ENCODE results near the gene IQSEC3. TPM values are rescaled to one million over a fixed set of nuclear protein-coding genes. Genes with fewer than 3 reads are reported as not detected.
"Not testable (repeated sequence)": the region's sequence is repeated elsewhere in the genome, so short reads cannot be mapped to it uniquely, and the experiment has no call there.

Gene IQSEC3
- total RNA-seq, 1 donor from 2014 or later = 8.8 TPM

DNA sequence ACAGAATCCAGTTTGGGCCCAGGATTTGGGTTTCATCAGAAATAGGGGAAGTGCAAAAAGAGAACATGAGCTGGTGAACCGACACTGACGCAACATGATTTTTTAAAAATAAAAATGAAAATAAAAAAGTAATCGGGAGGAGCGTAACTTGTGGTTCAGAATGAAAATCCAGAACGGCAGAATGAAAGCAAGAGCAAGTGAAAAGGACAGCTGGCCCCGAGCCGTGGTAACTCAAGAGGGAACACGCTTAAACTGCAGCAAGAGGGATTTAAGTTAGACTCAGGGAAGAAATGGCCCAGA, 145.8 kb downstream of the IQSEC3 start:
- TF ChIP-seq, protein P1, sequence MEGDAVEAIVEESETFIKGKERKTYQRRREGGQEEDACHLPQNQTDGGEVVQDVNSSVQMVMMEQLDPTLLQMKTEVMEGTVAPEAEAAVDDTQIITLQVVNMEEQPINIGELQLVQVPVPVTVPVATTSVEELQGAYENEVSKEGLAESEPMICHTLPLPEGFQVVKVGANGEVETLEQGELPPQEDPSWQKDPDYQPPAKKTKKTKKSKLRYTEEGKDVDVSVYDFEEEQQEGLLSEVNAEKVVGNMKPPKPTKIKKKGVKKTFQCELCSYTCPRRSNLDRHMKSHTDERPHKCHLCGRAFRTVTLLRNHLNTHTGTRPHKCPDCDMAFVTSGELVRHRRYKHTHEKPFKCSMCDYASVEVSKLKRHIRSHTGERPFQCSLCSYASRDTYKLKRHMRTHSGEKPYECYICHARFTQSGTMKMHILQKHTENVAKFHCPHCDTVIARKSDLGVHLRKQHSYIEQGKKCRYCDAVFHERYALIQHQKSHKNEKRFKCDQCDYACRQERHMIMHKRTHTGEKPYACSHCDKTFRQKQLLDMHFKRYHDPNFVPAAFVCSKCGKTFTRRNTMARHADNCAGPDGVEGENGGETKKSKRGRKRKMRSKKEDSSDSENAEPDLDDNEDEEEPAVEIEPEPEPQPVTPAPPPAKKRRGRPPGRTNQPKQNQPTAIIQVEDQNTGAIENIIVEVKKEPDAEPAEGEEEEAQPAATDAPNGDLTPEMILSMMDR (IDR thresholded peaks at IDR 0.05; ENCODE audit: unreplicated experiment) = no peak
- peaks cover 76% of the 10 kb centered on the region for H3K27me3 Mint-ChIP-seq (ENCODE audit: low read depth)
- peaks cover 13% of the 10 kb centered on the region for H3K4me1 Mint-ChIP-seq
- H3K27ac Mint-ChIP-seq = no peak overlapping the region
- H3K4me3 Mint-ChIP-seq = no peak overlapping the region
- no peaks in the 10 kb centered on the region for H3K9me3 Mint-ChIP-seq
- no peaks in the 10 kb centered on the region for H3K36me3 Mint-ChIP-seq
- no peak for DNase-seq (ENCODE audit: low spot score in 2 of 2, unreplicated experiment in 2 of 2)

DNA sequence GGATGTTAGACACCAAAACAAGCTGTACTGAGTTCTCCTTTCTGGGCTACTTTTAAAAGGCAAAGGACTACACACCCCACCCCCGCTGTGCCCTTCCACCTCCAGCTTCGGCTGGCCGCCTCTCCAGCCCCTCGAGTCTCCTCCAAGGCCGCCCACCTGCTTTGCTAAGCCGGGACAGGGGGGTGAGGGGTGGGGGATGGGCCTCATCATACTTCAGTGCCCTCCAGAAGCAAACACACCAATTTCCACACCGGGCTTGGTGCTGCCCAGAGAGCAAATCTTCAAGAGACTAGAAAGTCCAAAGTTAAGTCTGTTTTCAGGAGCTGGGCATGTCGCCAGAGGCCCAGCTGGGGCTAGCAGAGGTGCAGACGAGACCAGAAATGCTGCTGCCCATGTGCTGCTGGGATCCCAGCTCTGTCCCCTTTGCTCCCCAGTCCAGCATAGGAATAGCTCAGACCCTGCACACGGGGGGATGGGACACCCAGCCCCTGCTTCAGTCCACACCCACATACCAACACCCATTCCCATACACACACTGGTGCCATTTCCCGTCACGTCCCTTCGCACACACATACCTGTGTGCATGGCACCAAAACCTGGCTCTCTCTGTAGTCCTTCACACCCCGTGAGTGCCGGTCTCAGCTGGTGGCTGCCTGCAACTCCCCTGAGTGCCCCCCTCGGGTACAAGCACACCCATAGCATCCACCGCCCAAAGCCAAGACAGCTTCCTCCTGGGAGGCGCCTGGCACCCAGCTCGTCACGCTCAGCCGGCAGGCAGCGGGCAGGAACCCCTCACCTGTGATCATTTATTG, 146.4 kb downstream of the IQSEC3 start:
- Mint-ChIP-seq H3K4me1 (peaks cover 13% of the 10 kb centered on the region), H3K36me3 (no peaks in the 10 kb centered on the region), H3K9me3 (no peaks in the 10 kb centered on the region), H3K27ac (peak overlapping the region; percentile 8), H3K4me3 (no peak overlapping the region), H3K27me3 (ENCODE audit: low read depth) (peaks cover 72% of the 10 kb centered on the region)
- TF ChIP-seq, protein P1 (IDR thresholded peaks at IDR 0.05; ENCODE audit: unreplicated experiment) = no peak
- DNase-seq (ENCODE audit: low spot score in 2 of 2, unreplicated experiment in 2 of 2) = no peak

DNA sequence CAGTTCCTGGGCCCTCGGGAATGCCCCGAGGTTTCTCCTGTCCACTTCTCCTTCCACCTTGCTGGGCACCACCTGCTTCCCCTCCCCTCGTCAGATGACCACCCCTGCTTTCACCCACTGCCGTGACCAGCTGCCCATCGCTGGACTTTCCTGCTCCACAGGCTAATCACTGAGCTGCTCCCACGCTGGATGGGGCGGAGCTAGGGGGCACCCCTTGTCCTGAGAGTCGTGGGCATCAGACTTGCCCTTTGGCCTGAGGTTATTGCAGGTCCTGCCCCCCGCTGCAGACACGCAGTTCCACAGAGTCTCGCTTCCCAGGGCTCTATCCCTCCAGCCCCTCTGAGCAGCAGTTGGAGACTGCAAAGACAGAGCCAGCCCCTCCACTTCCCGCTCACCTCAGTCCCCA, 147.0 kb downstream of the IQSEC3 start:
- Mint-ChIP-seq H3K4me3 (no peak overlapping the region), H3K36me3 (no peaks in the 10 kb centered on the region), H3K27ac (peak overlapping the region; percentile 8), H3K4me1 (peaks cover 13% of the 10 kb centered on the region), H3K9me3 (no peaks in the 10 kb centered on the region), H3K27me3 (ENCODE audit: low read depth) (peaks cover 66% of the 10 kb centered on the region)
- TF ChIP-seq, protein P1 (IDR thresholded peaks at IDR 0.05; ENCODE audit: unreplicated experiment) = no peak
- DNase-seq (ENCODE audit: low spot score in 2 of 2, unreplicated experiment in 2 of 2) = no peak

DNA sequence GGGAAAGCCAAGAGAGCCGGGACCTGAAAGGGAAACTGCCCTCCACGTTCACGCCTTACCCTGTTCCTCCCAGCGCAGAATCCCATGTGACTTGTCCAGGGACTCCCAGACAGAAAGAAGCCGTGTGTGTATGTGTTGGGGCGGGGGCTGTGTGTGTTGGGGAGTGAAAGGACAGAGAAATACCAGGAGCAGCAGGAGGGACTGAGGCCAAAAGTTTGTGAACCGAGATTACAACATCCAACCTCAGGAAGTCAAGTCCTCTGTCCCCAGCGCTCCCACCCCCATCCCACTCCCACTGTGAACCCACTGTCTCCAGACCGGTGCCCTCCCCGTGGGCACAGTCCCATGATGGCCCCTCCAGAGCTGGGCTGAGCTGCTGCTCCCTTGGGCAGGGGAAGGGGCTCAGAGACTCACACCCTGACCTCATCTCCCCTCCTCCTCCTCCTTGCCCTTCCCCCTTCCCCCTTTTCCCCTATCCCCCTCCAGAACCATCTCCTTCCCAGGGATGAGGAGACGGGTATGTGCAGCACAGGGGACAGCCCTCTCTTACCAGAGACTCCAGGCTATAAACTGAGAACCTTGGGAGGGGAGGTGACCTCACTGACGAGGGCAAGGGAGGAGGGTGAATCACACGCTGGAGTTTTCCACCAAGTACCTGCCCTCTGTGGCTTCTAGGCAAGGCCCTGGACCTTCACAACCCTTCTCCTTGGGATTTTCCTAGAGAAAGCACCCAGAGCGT, 147.6 kb downstream of the IQSEC3 start, which contains the start of gene SLC6A12:
Gene SLC6A12, minus strand, starts transcription at position 155 of the 739 bp plus-strand sequence. CDS start 4,171 bp downstream, outside the sequence.
- Mint-ChIP-seq H3K27me3 (ENCODE audit: low read depth) (peaks cover 63% of the 10 kb centered on the region), H3K27ac (peak within 1 kb of the TSS; percentile 8), H3K9me3 (no peaks in the 10 kb centered on the region), H3K36me3 (no peaks in the 10 kb centered on the region), H3K4me3 (no peak within 1 kb of the TSS), H3K4me1 (peaks cover 14% of the 10 kb centered on the region)
- TF ChIP-seq, protein P1 (IDR thresholded peaks at IDR 0.05; ENCODE audit: unreplicated experiment) = no peak
- DNase-seq (ENCODE audit: low spot score in 2 of 2, unreplicated experiment in 2 of 2) = no peak

DNA sequence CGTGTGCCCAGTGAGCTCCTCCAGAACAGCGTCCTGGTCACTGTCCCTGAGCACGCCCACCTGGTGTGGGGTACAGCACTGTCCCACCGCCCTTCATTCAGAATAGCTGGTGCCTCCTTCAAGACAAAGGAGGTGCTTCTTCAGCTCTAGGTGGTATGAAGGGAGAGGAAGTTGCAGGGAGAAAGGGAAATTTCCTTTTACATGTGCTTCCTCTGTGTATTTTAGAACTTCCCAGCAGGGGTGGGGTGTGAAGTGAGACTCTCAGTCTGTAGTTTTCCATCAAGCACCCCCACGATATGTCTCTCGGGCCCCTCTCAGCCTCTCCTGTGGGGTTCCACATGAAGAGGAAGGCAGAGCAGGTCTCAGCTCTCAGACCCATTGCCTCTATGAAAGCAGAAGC, 148.5 kb downstream of the IQSEC3 start:
- no peak for DNase-seq (ENCODE audit: low spot score in 2 of 2, unreplicated experiment in 2 of 2)
- Mint-ChIP-seq H3K36me3 (no peaks in the 10 kb centered on the region), H3K27ac (no peak overlapping the region), H3K4me3 (no peak overlapping the region), H3K9me3 (no peaks in the 10 kb centered on the region), H3K27me3 (ENCODE audit: low read depth) (peaks cover 54% of the 10 kb centered on the region), H3K4me1 (peaks cover 20% of the 10 kb centered on the region)
- TF ChIP-seq, protein P1 (IDR thresholded peaks at IDR 0.05; ENCODE audit: unreplicated experiment) = no peak

DNA sequence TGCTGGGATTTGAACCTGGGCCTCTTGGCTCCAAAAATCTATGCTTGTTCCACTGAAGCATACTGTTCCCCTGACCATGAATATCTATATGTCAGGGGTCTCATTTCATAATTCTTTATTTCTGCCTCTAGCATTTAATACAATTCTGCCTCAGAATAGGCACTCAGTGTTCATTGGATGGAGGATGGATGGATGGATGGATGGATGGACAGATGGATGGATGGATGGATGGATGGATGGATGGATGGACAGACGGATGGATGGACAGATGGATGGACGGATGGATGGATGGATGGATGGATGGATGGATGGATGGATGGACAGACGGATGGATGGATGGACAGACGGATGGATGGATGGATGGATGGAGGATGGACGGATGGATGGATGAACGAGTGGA, 150.5 kb downstream of the IQSEC3 start:
- H3K4me3 Mint-ChIP-seq, H3K36me3 Mint-ChIP-seq: not testable (repeated sequence)

More for the DNA sequence above, 150.5 kb downstream of the IQSEC3 start:
- not testable (repeated sequence) for H3K27ac Mint-ChIP-seq; DNase-seq (ENCODE audit: low spot score in 2 of 2, unreplicated experiment in 2 of 2); H3K9me3 Mint-ChIP-seq
- Mint-ChIP-seq H3K4me1 (peaks cover 23% of the 10 kb centered on the region), H3K27me3 (ENCODE audit: low read depth) (peaks cover 38% of the 10 kb centered on the region)
